HepG2 (cell line): ENCODE measurements around the gene VAV2. TPM values are rescaled to one million over a fixed set of nuclear protein-coding genes. Genes with fewer than 3 reads are reported as not detected.

Experiments used
- ATAC-seq: fragments of 200-7000 bp; cut with Tn5 transposase; 3 replicates; pipeline ENCODE4 v1.9.1; 2020; ENCODE audit warnings: mild to moderate bottlenecking, moderate library complexity
- BruUV-seq: library from RNA; stranded (reverse); fragments of 400-500 nt; replicated peaks from 2 replicates; lab custom pipeline; 2021; lab: Mats Ljungman, UMichigan
- CTCF ChIA-PET: fragments of 300-600 bp; formaldehyde crosslinking; extraction: SDS; loops from one replicate; lab custom pipeline; 2021; ENCODE audit warnings: low total read pairs, inconsistent platforms, low intra/inter-chr PET ratio; lab: Yijun Ruan, JAX
- POLR2A ChIA-PET: fragments of 350-600 bp; sonication (Branson Sonifier 250); formaldehyde crosslinking; loops from one replicate; lab custom pipeline; 2020; ENCODE audit warnings: antibody characterized with exemption, inconsistent platforms; lab: Yijun Ruan, JAX
- DNase-seq: peaks from one replicate; pipeline ENCODE4 v3.0.0-alpha.2; 2015; ENCODE audit warnings: low spot score
- FAIRE-seq: peaks from 3 replicates; lab custom pipeline; 2011; peaks lifted over from hg19 to GRCh38; lab: Jason Lieb, UNC
- H2AFZ ChIP-seq: one replicate; pipeline ENCODE4 v1.6.1; 2011; ENCODE audit warnings: low read length, inconsistent platforms
- H3K27ac ChIP-seq: fragments of 300-600 bp; 3 replicates; pipeline ENCODE4 v1.8.0; 2011; ENCODE audit warnings: mixed run types, mild to moderate bottlenecking, mixed read lengths, low read length, inconsistent platforms; ENCODE audit not compliant: insufficient read depth; ENCODE audit errors: extremely low read length
- H3K27me3 ChIP-seq, 2 experiments: fragments of 200-600 bp in 1 of 2; 2 replicates in 1 of 2; 3 replicates in 1 of 2; pipeline versions ENCODE4 v1.6.0 to v1.8.0; 2011; ENCODE audit warnings: low read length in 2 of 2, mild to moderate bottlenecking in 2 of 2, moderate library complexity in 2 of 2, inconsistent platforms in 1 of 2; ENCODE audit not compliant: insufficient read depth in 2 of 2, control insufficient read depth in 1 of 2
- H3K36me3 ChIP-seq, 2 experiments: fragments of 200-600 bp in 1 of 2; replicated peaks in 1 of 2; 2 replicates in 1 of 2; 3 replicates in 1 of 2; pipeline versions ENCODE4 v1.5.1 to v1.8.0; 2011; ENCODE audit warnings: low read length in 2 of 2, inconsistent platforms in 1 of 2; ENCODE audit not compliant: insufficient read depth in 2 of 2, control insufficient read depth in 1 of 2
- H3K4me1 ChIP-seq: 2 replicates; pipeline ENCODE4 v1.5.1; 2012; ENCODE audit warnings: low read length, inconsistent platforms; ENCODE audit not compliant: insufficient read depth
- H3K4me2 ChIP-seq: 2 replicates; pipeline ENCODE4 v1.6.0; 2011; ENCODE audit warnings: low read depth, low read length, inconsistent platforms
- H3K4me3 ChIP-seq, 3 experiments: fragments of 200-600 bp in 1 of 3; sonication (generic), shearing (Covaris generic) in 1 of 3; replicated peaks in 1 of 3; 2 replicates each; pipeline ENCODE4 v1.5.1; 2011 to 2016; ENCODE audit warnings: low read length in 3 of 3, inconsistent platforms in 2 of 3, low read depth in 2 of 3, mild to moderate bottlenecking in 2 of 3, control low read depth in 1 of 3, mixed read lengths in 1 of 3; ENCODE audit not compliant: insufficient read depth in 1 of 3
- H3K79me2 ChIP-seq: one replicate; pipeline ENCODE4 v1.6.1; 2011; ENCODE audit warnings: low read length, inconsistent platforms; ENCODE audit not compliant: insufficient read depth
- H3K9ac ChIP-seq: 2 replicates; pipeline ENCODE4 v1.6.0; 2011; ENCODE audit warnings: mild to moderate bottlenecking, low read depth, low read length, inconsistent platforms; ENCODE audit not compliant: insufficient read depth
- H3K9me3 ChIP-seq: 2 replicates; pipeline ENCODE4 v1.5.1; 2012; ENCODE audit warnings: mild to moderate bottlenecking, low read length
- H4K20me1 ChIP-seq: 2 replicates; pipeline ENCODE4 v1.6.0; 2011; ENCODE audit warnings: inconsistent platforms, mild to moderate bottlenecking, low read length, moderate library complexity; ENCODE audit not compliant: insufficient read depth
- BCL3 ChIP-seq: sonication (generic); formaldehyde crosslinking; IDR thresholded peaks from 2 replicates; pipeline ENCODE4 v1.5.1; 2020; ENCODE audit warnings: mild to moderate bottlenecking, missing genetic modification reagents, moderate library complexity
- CERS6 ChIP-seq: sonication (generic); formaldehyde crosslinking; IDR thresholded peaks from 2 replicates; pipeline ENCODE4 v1.5.0; 2020; ENCODE audit warnings: missing genetic modification reagents
- CREM ChIP-seq, 2 experiments: sonication (generic) in 1 of 2; formaldehyde crosslinking in 1 of 2; IDR thresholded peaks; 2 replicates each; pipeline versions ENCODE4 v1.4.0 to v1.6.1; 2016 to 2020; ENCODE audit warnings: antibody characterized with exemption in 1 of 2, mild to moderate bottlenecking in 1 of 2, missing genetic modification reagents in 1 of 2
- DDIT3 ChIP-seq: sonication (generic); formaldehyde crosslinking; IDR thresholded peaks from 2 replicates; pipeline ENCODE4 v1.4.0; 2020; ENCODE audit warnings: mild to moderate bottlenecking, missing genetic modification reagents
- FOXP1 ChIP-seq, 2 experiments: fragments of 450-650 bp in 1 of 2; IDR thresholded peaks; 2 replicates each; pipeline ENCODE4 v1.6.1; 2017 to 2018; ENCODE audit warnings: antibody characterized with exemption in 1 of 2
- FUBP1 ChIP-seq: sonication (generic); formaldehyde crosslinking; IDR thresholded peaks from 2 replicates; pipeline ENCODE4 v1.5.1; 2020; ENCODE audit warnings: missing genetic modification reagents, mild to moderate bottlenecking, borderline replicate concordance
- GZF1 ChIP-seq: sonication (generic); formaldehyde crosslinking; IDR thresholded peaks from 2 replicates; pipeline ENCODE4 v1.5.1; 2020; ENCODE audit warnings: mild to moderate bottlenecking, missing genetic modification reagents
- HHEX ChIP-seq: IDR thresholded peaks from 2 replicates; pipeline ENCODE4 v1.6.1; 2016; ENCODE audit warnings: control low read depth
- HMG20A ChIP-seq: IDR thresholded peaks from 2 replicates; pipeline ENCODE4 v1.6.1; 2016; ENCODE audit warnings: borderline replicate concordance
- HNRNPH1 ChIP-seq: fragments of 200-400 bp; formaldehyde crosslinking; optimal IDR thresholded peaks from 2 replicates; pipeline ENCODE3; 2017; ENCODE audit warnings: mild to moderate bottlenecking, low read depth, low read length
- HOXA3 ChIP-seq: sonication (generic); formaldehyde crosslinking; IDR thresholded peaks from 2 replicates; pipeline ENCODE4 v1.5.0; 2020; ENCODE audit warnings: missing genetic modification reagents
- KDM4B ChIP-seq: sonication (generic); formaldehyde crosslinking; IDR thresholded peaks from 2 replicates; pipeline ENCODE4 v1.4.0; 2020; ENCODE audit warnings: missing genetic modification reagents
- PHF5A ChIP-seq: IDR thresholded peaks from one replicate; pipeline ENCODE4 v1.6.1; 2018; ENCODE audit warnings: low read depth, missing genetic modification reagents; ENCODE audit not compliant: unreplicated experiment
- RBFOX2 ChIP-seq: fragments of 200-400 bp; formaldehyde crosslinking; IDR thresholded peaks from 2 replicates; pipeline ENCODE4 v1.6.1; 2017; ENCODE audit warnings: low read depth, mild to moderate bottlenecking, low read length
- TCF7 ChIP-seq: sonication (generic); IDR thresholded peaks from 2 replicates; pipeline ENCODE4 v1.6.1; 2016; ENCODE audit warnings: antibody characterized with exemption, low read depth
- ZBTB14 ChIP-seq: sonication (generic); formaldehyde crosslinking; IDR thresholded peaks from 2 replicates; pipeline ENCODE4 v1.4.0; 2020; ENCODE audit warnings: missing genetic modification reagents
- ZFP41 ChIP-seq: sonication (generic); formaldehyde crosslinking; IDR thresholded peaks from 2 replicates; pipeline ENCODE4 v1.4.0; 2020; ENCODE audit warnings: mild to moderate bottlenecking, missing genetic modification reagents, borderline replicate concordance
- ZNF18 ChIP-seq: sonication (generic); formaldehyde crosslinking; IDR thresholded peaks from 2 replicates; pipeline ENCODE4 v1.8.0; 2022; ENCODE audit warnings: mild to moderate bottlenecking, missing genetic modification reagents; ENCODE audit not compliant: insufficient replicate concordance
- WGBS: methylation state at CpG from one replicate; pipeline ENCODE4 v1.1.6; 2017; ENCODE audit warnings: low lambda C conversion rate; 5-methylcytosine and 5-hydroxymethylcytosine counted together
- in situ Hi-C: cut with HindIII; loops from 2 replicates; pipeline ENCODE4 v1.10.0; 2017; ENCODE audit warnings: low pct_unique_long_range_greater_than_20kb; ENCODE audit not compliant: extremely low pct_ligation_motif_present
- intact Hi-C: fragments of 100-400 bp; cut with micrococcal nuclease; formaldehyde crosslinking; loops from one replicate; pipeline ENCODE4 v1.10.0; 2022; ENCODE audit not compliant: unreplicated experiment
- polyA plus RNA-seq, 8 experiments: library from polyadenylated mRNA; depleted of rRNA in 3 of 8; stranded (reverse) in 7 of 8; unstranded in 1 of 8; fragments of >200 nt; fragmentation: Illumina TruSeq in 4 of 8; extraction: Trizol in 4 of 8; gene quantifications; 2 replicates each; pipeline versions ENCODE4 v1.2.1 to v1.2.3, GENCODE V29; 2011 to 2016; ENCODE audit warnings: low read depth in 4 of 8, missing spikeins in 1 of 8, mixed read lengths in 1 of 8; ENCODE audit not compliant: insufficient read depth in 1 of 8
- total RNA-seq, 5 experiments: library from RNA; depleted of rRNA; stranded (reverse); fragments of >200 nt; fragmentation: Illumina TruSeq; extraction: Trizol; gene quantifications; 2 replicates each; pipeline ENCODE4 v1.2.3, GENCODE V29; 2016; ENCODE audit warnings: low read depth in 1 of 5

Gene VAV2
- total and polyA plus RNA-seq, 2 of the 13 experiments (the other 11 are each of a cell fraction or from before 2014, with no cell fraction given): 22.5 to 22.9 TPM

GRCh38 chr9:133799716-133800115 lies 192.4 kb downstream of the VAV2 start:
- H3K9ac ChIP-seq: no peak overlapping the region
- no peak for FAIRE-seq
- intact Hi-C loops (no loop called here), in situ Hi-C loops (no loop called here)
- DNase-seq: no peak
- no peaks in the 10 kb centered on the region for H3K9me3 ChIP-seq
- no TSS peak for BruUV-seq
- no peak overlapping the region for H3K4me3 ChIP-seq
- H3K27me3 ChIP-seq: no peaks in the 10 kb centered on the region
- no peak overlapping the region for H3K27ac ChIP-seq
- no peak overlapping the region for H3K4me2 ChIP-seq
- WGBS: 90% methylated on average over 11 of the region's 17 CpGs
- TF ChIP-seq HNRNPH1 (no peak), ZFP41 (no peak), ZBTB14 (no peak), BCL3 (no peak), HHEX (CRISPR knock-in tag) (no peak), KDM4B (CRISPR knock-in tag) (no peak), FOXP1 (IDR thresholded peaks at IDR 0.05) (no peak), FOXP1 (CRISPR knock-in tag; IDR thresholded peaks at IDR 0.05) (no peak), RBFOX2 (no peak), CERS6 (CRISPR knock-in tag) (no peak), HMG20A (CRISPR knock-in tag) (no peak), CREM (IDR thresholded peaks at IDR 0.05) (no peak), CREM (CRISPR knock-in tag; IDR thresholded peaks at IDR 0.05) (no peak), DDIT3 (CRISPR knock-in tag) (no peak), PHF5A (CRISPR knock-in tag) (no peak), FUBP1 (CRISPR knock-in tag) (no peak), TCF7 (no peak), HOXA3 (no peak), GZF1 (CRISPR knock-in tag) (no peak), ZNF18 (CRISPR knock-in tag) (no peak)
- ChIA-PET CTCF (no interaction called here), POLR2A (no interaction called here)
- peaks cover 3% of the 10 kb centered on the region; the same call in 1 of the 2 replicates for H4K20me1 ChIP-seq
- peaks cover 26% of the 10 kb centered on the region for H3K4me1 ChIP-seq
- peaks cover 14 to 58% of the 10 kb centered on the region in 2 experiments for H3K36me3 ChIP-seq
- no peaks in the 10 kb centered on the region for H3K79me2 ChIP-seq
- ATAC-seq: no peak
- no peak overlapping the region for H2AFZ ChIP-seq
